Liver (tissue), 9 donors: ENCODE measurements around the gene TRIM23. TPM values are rescaled to one million over a fixed set of nuclear protein-coding genes. Genes with fewer than 3 reads are reported as not detected.

Source experiments
- DNase-seq: peaks from one replicate; pipeline ENCODE4 v3.0.0-alpha.2; 2017; ENCODE audit warnings: low spot score
- H3K27ac ChIP-seq, 2 donors: one replicate each; pipeline ENCODE4 v1.7.0; 2013; ENCODE audit warnings: inconsistent platforms in 2 of 2, low read length in 2 of 2, control low read depth in 1 of 2, low read depth in 1 of 2, mild to moderate bottlenecking in 1 of 2
- H3K27me3 ChIP-seq, 4 donors: one replicate each; pipeline versions ENCODE4 v1.6.1 to v1.7.0; 2013; ENCODE audit warnings: low read length in 3 of 4, inconsistent platforms in 1 of 4, mild to moderate bottlenecking in 1 of 4, moderate library complexity in 1 of 4; ENCODE audit not compliant: control insufficient read depth in 4 of 4, insufficient read depth in 4 of 4
- H3K36me3 ChIP-seq, 4 donors: one replicate each; pipeline versions ENCODE4 v1.6.1 to v1.7.0; 2013; ENCODE audit warnings: low read length in 3 of 4, mild to moderate bottlenecking in 3 of 4, low read depth in 1 of 4, moderate library complexity in 1 of 4; ENCODE audit not compliant: control insufficient read depth in 4 of 4, insufficient read depth in 3 of 4
- H3K4me1 ChIP-seq, 4 donors: one replicate each; pipeline versions ENCODE4 v1.6.1 to v1.7.0; 2013; ENCODE audit warnings: low read length in 3 of 4, mild to moderate bottlenecking in 3 of 4, moderate library complexity in 1 of 4; ENCODE audit not compliant: control insufficient read depth in 4 of 4, insufficient read depth in 4 of 4
- H3K4me3 ChIP-seq, 3 donors: one replicate each; pipeline versions ENCODE4 v1.6.1 to v1.7.0; 2013; ENCODE audit warnings: low read length in 3 of 3, control low read depth in 1 of 3, low read depth in 1 of 3, mild to moderate bottlenecking in 1 of 3
- H3K9ac ChIP-seq, 2 donors: one replicate each; pipeline ENCODE4 v1.7.0; 2013; ENCODE audit warnings: low read length in 2 of 2, mild to moderate bottlenecking in 2 of 2, moderate library complexity in 2 of 2, control low read depth in 1 of 2, low read depth in 1 of 2
- H3K9me3 ChIP-seq, 4 donors: one replicate each; pipeline versions ENCODE4 v1.6.1 to v1.7.0; 2013; ENCODE audit warnings: low read length in 3 of 4; ENCODE audit not compliant: control insufficient read depth in 4 of 4
- CTCF ChIP-seq: fragments of 150-350 bp; IDR thresholded peaks from 2 replicates; pipeline ENCODE4 v1.5.1; 2017; ENCODE audit warnings: improper control_type of control experiment, low read depth, low read length; ENCODE audit not compliant: missing input control
- EGR1 ChIP-seq, 2 donors: IDR thresholded peaks; 2 replicates each; pipeline ENCODE4 v1.6.1; 2016 to 2018; ENCODE audit warnings: antibody characterized with exemption in 2 of 2, low read depth in 2 of 2
- FOXA1 ChIP-seq: IDR thresholded peaks from 2 replicates; pipeline ENCODE4 v1.6.1; 2016; ENCODE audit warnings: antibody characterized with exemption
- FOXA2 ChIP-seq: IDR thresholded peaks from 2 replicates; pipeline ENCODE4 v1.6.1; 2016; ENCODE audit warnings: antibody characterized with exemption
- GABPA ChIP-seq, 2 donors: IDR thresholded peaks in 1 of 2; conservative IDR thresholded peaks in 1 of 2; 2 replicates each; pipeline ENCODE4 v1.6.1; 2016; ENCODE audit warnings: antibody characterized with exemption in 2 of 2, mild to moderate bottlenecking in 1 of 2, moderate library complexity in 1 of 2
- HNF4G ChIP-seq: IDR thresholded peaks from 2 replicates; pipeline ENCODE4 v1.6.1; 2016; ENCODE audit warnings: antibody characterized with exemption
- JUND ChIP-seq, 2 donors: IDR thresholded peaks; 2 replicates each; pipeline ENCODE4 v1.6.1; 2016; ENCODE audit warnings: antibody characterized with exemption in 2 of 2
- MAX ChIP-seq: IDR thresholded peaks from 2 replicates; pipeline ENCODE4 v1.6.1; 2016; ENCODE audit warnings: antibody characterized with exemption
- NR2F2 ChIP-seq: IDR thresholded peaks from 2 replicates; pipeline ENCODE4 v1.6.1; 2016; ENCODE audit warnings: antibody characterized with exemption
- RAD21 ChIP-seq, 2 donors: IDR thresholded peaks; 2 replicates each; pipeline ENCODE4 v1.6.1; 2016; ENCODE audit warnings: antibody characterized with exemption in 2 of 2, mild to moderate bottlenecking in 2 of 2
- RXRA ChIP-seq, 2 donors: IDR thresholded peaks; 2 replicates each; pipeline ENCODE4 v1.6.1; 2017 to 2018; ENCODE audit warnings: antibody characterized with exemption in 2 of 2, mild to moderate bottlenecking in 1 of 2
- SP1 ChIP-seq: IDR thresholded peaks from 2 replicates; pipeline ENCODE4 v1.6.1; 2018; ENCODE audit warnings: antibody characterized with exemption, mild to moderate bottlenecking
- YY1 ChIP-seq: IDR thresholded peaks from 2 replicates; pipeline ENCODE4 v1.6.1; 2016; ENCODE audit warnings: antibody characterized with exemption, mild to moderate bottlenecking
- WGBS: extraction: QIAGEN DNeasy Blood & Tissue Kit; methylation state at CpG from one replicate; pipeline ENCODE4 v1.1.7; 2013; 5-methylcytosine and 5-hydroxymethylcytosine counted together
- polyA plus RNA-seq, 2 donors: library from polyadenylated mRNA; stranded (reverse) in 1 of 2; unstranded in 1 of 2; fragments of 200-250 nt in 1 of 2; fragments of >200 nt in 1 of 2; fragmentation: Nextera tagmentation in 1 of 2; extraction: Ambion mirVana in 1 of 2; gene quantifications; one replicate each; pipeline versions ENCODE4 v1.2.1 to v1.2.3, GENCODE V29; 2013 to 2015
- total RNA-seq, 2 donors: library from RNA; depleted of rRNA; stranded (reverse); fragments of >200 nt; gene quantifications; one replicate each; pipeline ENCODE4 v1.2.3, GENCODE V29; 2014
- TF ChIP-seq, protein P1 (sequence below): IDR thresholded peaks from 2 replicates; pipeline ENCODE4 v1.6.1; 2016; ENCODE audit warnings: antibody characterized with exemption, mild to moderate bottlenecking
- TF ChIP-seq, protein P2 (sequence below): IDR thresholded peaks from 2 replicates; pipeline ENCODE4 v1.6.1; 2016; ENCODE audit warnings: antibody characterized with exemption
- TF ChIP-seq, protein P3 (sequence below): IDR thresholded peaks from 2 replicates; pipeline ENCODE4 v1.6.1; 2016; ENCODE audit warnings: antibody characterized with exemption
- donor health status: healthy.
- donor health status: healthy.
- donor health status: healthy.
- donor health status: healthy.
- donor health status: healthy.

TRIM23 gene
- total and polyA plus RNA-seq, 4 donors, result 3.1 to 25.0 (median 9.1) TPM

DNA sequence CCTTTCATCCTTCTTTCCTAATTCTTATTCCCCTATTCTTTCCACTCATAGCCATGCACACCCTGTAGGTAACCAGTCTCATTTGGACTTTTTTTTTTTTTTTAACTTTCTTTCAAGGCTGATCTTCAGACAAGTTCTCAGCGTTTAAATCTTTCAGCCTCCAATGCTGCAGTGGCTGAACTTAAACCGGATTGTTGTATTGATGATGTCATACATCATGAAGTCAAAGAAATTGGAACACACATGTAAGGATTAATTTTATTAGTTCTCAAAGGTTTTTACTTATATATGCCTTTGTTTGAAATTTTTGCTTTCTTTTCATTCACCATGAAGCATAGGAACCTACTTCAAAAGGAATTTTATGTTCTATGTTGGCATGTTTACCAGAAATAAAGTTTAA is 22.8 kb upstream of the TRIM23 start (continued):
- TF ChIP-seq, protein P1, sequence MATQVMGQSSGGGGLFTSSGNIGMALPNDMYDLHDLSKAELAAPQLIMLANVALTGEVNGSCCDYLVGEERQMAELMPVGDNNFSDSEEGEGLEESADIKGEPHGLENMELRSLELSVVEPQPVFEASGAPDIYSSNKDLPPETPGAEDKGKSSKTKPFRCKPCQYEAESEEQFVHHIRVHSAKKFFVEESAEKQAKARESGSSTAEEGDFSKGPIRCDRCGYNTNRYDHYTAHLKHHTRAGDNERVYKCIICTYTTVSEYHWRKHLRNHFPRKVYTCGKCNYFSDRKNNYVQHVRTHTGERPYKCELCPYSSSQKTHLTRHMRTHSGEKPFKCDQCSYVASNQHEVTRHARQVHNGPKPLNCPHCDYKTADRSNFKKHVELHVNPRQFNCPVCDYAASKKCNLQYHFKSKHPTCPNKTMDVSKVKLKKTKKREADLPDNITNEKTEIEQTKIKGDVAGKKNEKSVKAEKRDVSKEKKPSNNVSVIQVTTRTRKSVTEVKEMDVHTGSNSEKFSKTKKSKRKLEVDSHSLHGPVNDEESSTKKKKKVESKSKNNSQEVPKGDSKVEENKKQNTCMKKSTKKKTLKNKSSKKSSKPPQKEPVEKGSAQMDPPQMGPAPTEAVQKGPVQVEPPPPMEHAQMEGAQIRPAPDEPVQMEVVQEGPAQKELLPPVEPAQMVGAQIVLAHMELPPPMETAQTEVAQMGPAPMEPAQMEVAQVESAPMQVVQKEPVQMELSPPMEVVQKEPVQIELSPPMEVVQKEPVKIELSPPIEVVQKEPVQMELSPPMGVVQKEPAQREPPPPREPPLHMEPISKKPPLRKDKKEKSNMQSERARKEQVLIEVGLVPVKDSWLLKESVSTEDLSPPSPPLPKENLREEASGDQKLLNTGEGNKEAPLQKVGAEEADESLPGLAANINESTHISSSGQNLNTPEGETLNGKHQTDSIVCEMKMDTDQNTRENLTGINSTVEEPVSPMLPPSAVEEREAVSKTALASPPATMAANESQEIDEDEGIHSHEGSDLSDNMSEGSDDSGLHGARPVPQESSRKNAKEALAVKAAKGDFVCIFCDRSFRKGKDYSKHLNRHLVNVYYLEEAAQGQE, result no peak

DNA sequence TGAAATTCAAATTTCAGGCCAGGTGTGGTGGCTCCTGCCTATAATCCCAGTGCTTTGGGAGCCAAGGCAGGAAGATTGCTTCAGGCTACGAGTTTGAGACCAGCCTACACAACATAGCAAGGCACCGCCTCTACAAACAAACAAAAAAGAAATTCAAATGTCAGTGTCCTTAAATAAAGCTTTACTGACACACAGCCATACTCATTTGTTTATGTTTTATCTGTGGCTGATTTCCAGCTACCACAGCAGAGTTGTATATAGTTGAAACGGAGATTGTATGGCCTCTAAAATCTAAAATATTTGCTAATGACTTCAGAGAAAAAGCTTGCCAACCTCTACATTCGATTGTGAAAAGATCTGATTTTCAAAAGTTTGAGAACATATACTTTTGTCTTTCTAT is 16.1 kb upstream of the TRIM23 start:
- WGBS, result 97% methylated on average over 4 of the region's 4 CpGs
- Histone ChIP-seq H3K9ac (no peak overlapping the region), H3K4me1 (no peaks in the 10 kb centered on the region), H3K27me3 (no peaks in the 10 kb centered on the region), H3K4me3 (no peak overlapping the region), H3K27ac (no peak overlapping the region), H3K9me3 (no peaks in the 10 kb centered on the region), H3K36me3 (peaks cover 1 to 17% (median 8%) of the 10 kb centered on the region in 4 donors)
- TF ChIP-seq, protein P2, sequence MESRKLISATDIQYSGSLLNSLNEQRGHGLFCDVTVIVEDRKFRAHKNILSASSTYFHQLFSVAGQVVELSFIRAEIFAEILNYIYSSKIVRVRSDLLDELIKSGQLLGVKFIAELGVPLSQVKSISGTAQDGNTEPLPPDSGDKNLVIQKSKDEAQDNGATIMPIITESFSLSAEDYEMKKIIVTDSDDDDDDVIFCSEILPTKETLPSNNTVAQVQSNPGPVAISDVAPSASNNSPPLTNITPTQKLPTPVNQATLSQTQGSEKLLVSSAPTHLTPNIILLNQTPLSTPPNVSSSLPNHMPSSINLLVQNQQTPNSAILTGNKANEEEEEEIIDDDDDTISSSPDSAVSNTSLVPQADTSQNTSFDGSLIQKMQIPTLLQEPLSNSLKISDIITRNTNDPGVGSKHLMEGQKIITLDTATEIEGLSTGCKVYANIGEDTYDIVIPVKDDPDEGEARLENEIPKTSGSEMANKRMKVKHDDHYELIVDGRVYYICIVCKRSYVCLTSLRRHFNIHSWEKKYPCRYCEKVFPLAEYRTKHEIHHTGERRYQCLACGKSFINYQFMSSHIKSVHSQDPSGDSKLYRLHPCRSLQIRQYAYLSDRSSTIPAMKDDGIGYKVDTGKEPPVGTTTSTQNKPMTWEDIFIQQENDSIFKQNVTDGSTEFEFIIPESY, result no peak
- TF ChIP-seq MAX, result no peak
- no peak for TF ChIP-seq NR2F2
- TF ChIP-seq CTCF, result no peak
- no peak for TF ChIP-seq FOXA2
- TF ChIP-seq GABPA (IDR thresholded peaks at IDR 0.05 in 1 of 2, conservative IDR thresholded peaks at IDR 0.05 in 1 of 2), result no peak
- no peak for TF ChIP-seq HNF4G
- no peak for TF ChIP-seq RAD21 (IDR thresholded peaks at IDR 0.05)
- TF ChIP-seq SP1, result no peak
- TF ChIP-seq, protein P1, result no peak
- TF ChIP-seq FOXA1, result no peak
- TF ChIP-seq, protein P3, sequence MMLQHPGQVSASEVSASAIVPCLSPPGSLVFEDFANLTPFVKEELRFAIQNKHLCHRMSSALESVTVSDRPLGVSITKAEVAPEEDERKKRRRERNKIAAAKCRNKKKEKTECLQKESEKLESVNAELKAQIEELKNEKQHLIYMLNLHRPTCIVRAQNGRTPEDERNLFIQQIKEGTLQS, result no peak
- TF ChIP-seq EGR1 (IDR thresholded peaks at IDR 0.05; ENCODE audit: low read depth in 2 of 2), result no peak
- no peak for TF ChIP-seq RXRA (IDR thresholded peaks at IDR 0.05)
- no peak for TF ChIP-seq JUND (IDR thresholded peaks at IDR 0.05)
- no peak for TF ChIP-seq YY1
- no peak for DNase-seq
